ENCODE measurements around the gene DFFB.
A peak's percentile ranks its signal among the peaks of the same experiment; 100 is the strongest.

The DFFB gene

GRCh38 chr1:3898994-3899753, 41.9 kb downstream of the DFFB start:
- no peak for DNase-seq

- DNase-seq: peak; percentile 29 to 33
Observed at GRCh38 chr1:3899754-3900149, 42.5 kb downstream of the DFFB start.

- DNase-seq: peak; percentile 89
Observed at GRCh38 chr1:3900150-3900968, 43.1 kb downstream of the DFFB start, which contains the start of gene C1orf174. TSS of gene C1orf174 (minus strand) at chr1:3900272. CDS start at chr1:3900186, 86 bp downstream.

GRCh38 chr1:3900969-3901529, 43.8 kb downstream of the DFFB start:
- DNase-seq: peak; percentile 95 to 96

GRCh38 chr1:3902111-3902511, 44.8 kb downstream of the DFFB start:
- peak in 1 of 2 experiments; percentile 25 for DNase-seq

GRCh38 chr1:3902571-3903091, 45.4 kb downstream of the DFFB start:
- DNase-seq: no peak

GRCh38 chr1:3903141-3904005, 46.1 kb downstream of the DFFB start:
- DNase-seq: no peak

GRCh38 chr1:3904006-3904842, 46.9 kb downstream of the DFFB start:
- no peak for DNase-seq

- DNase-seq: no peak
Observed at GRCh38 chr1:3904843-3905185, 47.5 kb downstream of the DFFB start.

GRCh38 chr1:3905266-3905952, 48.1 kb downstream of the DFFB start:
- DNase-seq: no peak

- DNase-seq: no peak
Observed at GRCh38 chr1:3905953-3906671, 48.8 kb downstream of the DFFB start.

- DNase-seq: no peak
Observed at GRCh38 chr1:3906672-3907020, 49.4 kb downstream of the DFFB start.

GRCh38 chr1:3907031-3907534, 49.8 kb downstream of the DFFB start:
- peak; percentile 48 to 64 for DNase-seq

GRCh38 chr1:3907621-3908165, 50.4 kb downstream of the DFFB start:
- no peak for DNase-seq

- DNase-seq: no peak
Observed at GRCh38 chr1:3908886-3909517, 51.7 kb downstream of the DFFB start.

- no peak for DNase-seq
Observed at GRCh38 chr1:3909615-3910014, 52.3 kb downstream of the DFFB start.

GRCh38 chr1:3910049-3910731, 52.9 kb downstream of the DFFB start:
- no peak for DNase-seq
